B cell (primary cell): ENCODE measurements around the gene SUMO3. TPM values are rescaled to one million over a fixed set of nuclear protein-coding genes. Genes with fewer than 3 reads are reported as not detected.
A peak's percentile ranks its signal among the peaks of the same experiment; 100 is the strongest.

Source experiments
- ATAC-seq: fragments of 200-7000 bp; cut with Tn5 transposase; one replicate; pipeline ENCODE4 v1.10.0; 2021; ENCODE audit warnings: low read depth, mild to moderate bottlenecking, moderate number of reproducible peaks, moderate library complexity
- CTCF ChIA-PET: fragments of 350-600 bp; sonication (Branson Sonifier 250); formaldehyde crosslinking; loops from one replicate; lab custom pipeline; 2021; ENCODE audit warnings: antibody characterized with exemption, inconsistent platforms; lab: Charles Lee
- POLR2A ChIA-PET: fragments of 350-600 bp; sonication (Branson Sonifier 250); formaldehyde crosslinking; loops from one replicate; lab custom pipeline; 2021; ENCODE audit warnings: antibody characterized with exemption; lab: Charles Lee
- DNase-seq: peaks from one replicate; pipeline ENCODE4 v3.0.0; 2013
- H2AFZ ChIP-seq: 2 replicates; pipeline ENCODE4 v1.6.1; 2012; ENCODE audit warnings: mild to moderate bottlenecking, low read depth, low read length; ENCODE audit not compliant: insufficient read depth, poor library complexity, severe bottlenecking
- H3K27ac ChIP-seq, 2 donors: 1 replicate in 1 of 2; 2 replicates in 1 of 2; pipeline ENCODE4 v1.5.1; 2012 to 2013; ENCODE audit warnings: low read length in 2 of 2, mild to moderate bottlenecking in 2 of 2, moderate library complexity in 1 of 2
- H3K27me3 ChIP-seq, 4 experiments: fragments of 200-600 bp in 1 of 4; sonication (generic) in 1 of 4; replicated peaks in 1 of 4; 1 replicate in 2 of 4; 2 replicates in 2 of 4; pipeline versions ENCODE4 v1.6.1 to v1.7.0; 2013 to 2016; ENCODE audit warnings: low read length in 3 of 4, mild to moderate bottlenecking in 2 of 4, mixed read lengths in 1 of 4, moderate library complexity in 1 of 4; ENCODE audit not compliant: insufficient read depth in 4 of 4, control insufficient read depth in 3 of 4; ENCODE audit errors: control extremely low read depth in 1 of 4
- H3K36me3 ChIP-seq, 2 experiments: replicated peaks in 1 of 2; 1 replicate in 1 of 2; 2 replicates in 1 of 2; pipeline versions ENCODE4 v1.6.1 to v1.7.1; 2013; ENCODE audit warnings: low read length in 1 of 2; ENCODE audit not compliant: insufficient read depth in 2 of 2, control insufficient read depth in 1 of 2; ENCODE audit errors: control extremely low read depth in 1 of 2, extremely low read depth in 1 of 2
- H3K4me1 ChIP-seq, 2 donors: fragments of 200-600 bp in 1 of 2; sonication (generic) in 1 of 2; 1 replicate in 1 of 2; 2 replicates in 1 of 2; pipeline versions ENCODE4 v1.5.1 to v1.6.1; 2013 to 2017; ENCODE audit warnings: low read length in 2 of 2; ENCODE audit not compliant: control insufficient read depth in 2 of 2, insufficient read depth in 2 of 2
- H3K4me2 ChIP-seq: replicated peaks from 2 replicates; pipeline ENCODE3; 2012; ENCODE audit warnings: mild to moderate bottlenecking, low read depth, low read length; ENCODE audit not compliant: poor library complexity, severe bottlenecking
- H3K4me3 ChIP-seq, 5 experiments: fragments of 200-600 bp in 1 of 5; sonication (generic) in 1 of 5; 1 replicate in 3 of 5; 2 replicates in 2 of 5; pipeline versions ENCODE4 v1.5.1 to v1.7.0; 2011 to 2016; ENCODE audit warnings: low read length in 4 of 5, mild to moderate bottlenecking in 4 of 5, low read depth in 2 of 5, control low read depth in 1 of 5, moderate library complexity in 1 of 5; ENCODE audit not compliant: insufficient read depth in 1 of 5; ENCODE audit errors: control extremely low read depth in 1 of 5, extremely low read depth in 1 of 5
- H3K79me2 ChIP-seq: fragments of 200-600 bp; sonication (generic); one replicate; pipeline ENCODE4 v1.6.0; 2016; ENCODE audit warnings: low read length; ENCODE audit not compliant: control insufficient read depth, insufficient read depth
- H3K9ac ChIP-seq: fragments of 200-600 bp; sonication (generic); 2 replicates; pipeline ENCODE4 v1.6.1; 2017; ENCODE audit warnings: mild to moderate bottlenecking, low read length, moderate library complexity
- H3K9me3 ChIP-seq, 3 donors: one replicate each; pipeline versions ENCODE4 v1.6.1 to v1.7.1; 2013; ENCODE audit warnings: low read length in 2 of 3; ENCODE audit not compliant: control insufficient read depth in 2 of 3, insufficient read depth in 1 of 3; ENCODE audit errors: control extremely low read depth in 1 of 3
- H4K20me1 ChIP-seq: 2 replicates; pipeline ENCODE4 v1.6.0; 2012; ENCODE audit warnings: mild to moderate bottlenecking, low read length; ENCODE audit not compliant: insufficient read depth, control insufficient read depth, poor library complexity, severe bottlenecking
- H3K27ac Mint-ChIP-seq: one replicate; pipeline ENCODE4 v1.8.0; 2021; ENCODE audit warnings: mixed read lengths
- H3K27me3 Mint-ChIP-seq: one replicate; pipeline ENCODE4 v1.8.0; 2021; ENCODE audit warnings: mixed read lengths
- H3K4me1 Mint-ChIP-seq: one replicate; pipeline ENCODE4 v1.8.0; 2021; ENCODE audit warnings: mixed read lengths
- H3K4me3 Mint-ChIP-seq: one replicate; pipeline ENCODE4 v1.8.0; 2021; ENCODE audit warnings: mixed read lengths
- H3K9me3 Mint-ChIP-seq: one replicate; pipeline ENCODE4 v1.8.0; 2022; ENCODE audit warnings: mixed read lengths; ENCODE audit not compliant: insufficient read depth
- EZH2 ChIP-seq: IDR thresholded peaks from 2 replicates; pipeline ENCODE4 v1.6.1; 2012; ENCODE audit warnings: borderline replicate concordance, low read depth, mild to moderate bottlenecking, moderate library complexity, low read length; ENCODE audit not compliant: insufficient read depth, poor library complexity, severe bottlenecking
- WGBS: methylation state at CpG from one replicate; pipeline ENCODE4 v1.1.5; 2013; ENCODE audit warnings: missing lambda C conversion rate; ENCODE audit not compliant: insufficient coverage; 5-methylcytosine and 5-hydroxymethylcytosine counted together
- intact Hi-C: fragments of 100-400 bp; cut with micrococcal nuclease; formaldehyde crosslinking; loops from one replicate; pipeline ENCODE4 v1.10.0; 2022
- polyA plus RNA-seq: library from polyadenylated mRNA; depleted of rRNA; stranded (reverse); fragments of >200 nt; gene quantifications from 2 replicates; pipeline ENCODE4 v1.2.3, GENCODE V29; 2012
- total RNA-seq, 2 donors: library from RNA; stranded (reverse); fragments of 120-200 nt in 1 of 2; gene quantifications; 1 replicate in 1 of 2; 2 replicates in 1 of 2; pipeline versions ENCODE4 v1.2.3 to v1.2.4, GENCODE V29; 2013 to 2022
- TF ChIP-seq, protein P1 (sequence below): fragments of 200-600 bp; IDR thresholded peaks from one replicate; pipeline ENCODE4 v1.8.0; 2022; ENCODE audit warnings: antibody characterized with exemption, mild to moderate bottlenecking

SUMO3 gene
- total and polyA plus RNA-seq, 2 donors (not counting 1 experiment from before 2014, with no cell fraction given) = 37.6 to 44.8 TPM

DNA sequence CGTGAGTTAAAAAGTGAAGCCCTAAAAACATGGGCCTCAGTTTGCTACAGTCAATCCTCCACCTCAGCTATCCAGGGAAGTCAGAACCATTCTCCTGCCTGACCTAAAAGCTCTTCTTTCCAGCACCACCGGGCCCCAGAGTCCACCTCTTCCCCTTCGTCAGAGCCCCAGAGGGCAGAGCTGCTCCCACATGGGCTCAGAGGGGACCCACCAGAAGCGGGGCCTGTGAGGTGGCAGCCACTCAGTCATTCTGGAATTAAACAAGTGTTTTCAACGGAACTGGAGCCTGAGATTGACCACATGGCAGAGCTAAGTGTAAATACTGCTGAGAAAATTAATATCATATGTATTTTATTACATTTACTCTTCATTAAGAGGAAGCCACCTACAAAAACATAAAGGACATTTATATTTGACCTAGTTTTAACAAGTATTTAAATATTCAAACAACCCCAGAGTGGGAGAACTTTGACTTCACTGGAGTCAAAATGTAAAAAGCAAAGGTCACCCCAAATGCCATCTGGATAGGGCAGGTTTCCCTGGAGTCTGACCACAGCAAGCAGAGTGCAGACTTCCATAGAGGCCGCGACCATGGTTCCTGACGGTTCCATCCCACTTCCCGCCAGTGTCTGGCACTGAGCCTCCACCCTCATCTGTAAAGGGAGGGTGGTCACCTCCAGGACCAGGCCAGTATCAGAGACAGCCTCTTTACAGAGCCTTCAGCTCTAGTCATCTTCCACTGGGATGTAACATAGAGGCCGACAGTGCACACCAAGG, 1.8 kb downstream of the SUMO3 start:
- DNase-seq = no peak
- H3K9me3 Mint-ChIP-seq = no peaks in the 10 kb centered on the region
- no peaks in the 10 kb centered on the region for H3K27me3 Mint-ChIP-seq
- H4K20me1 ChIP-seq = peaks cover 62% of the 10 kb centered on the region
- ATAC-seq = no peak
- H3K27me3 ChIP-seq = no peaks in the 10 kb centered on the region
- TF ChIP-seq, protein P1, sequence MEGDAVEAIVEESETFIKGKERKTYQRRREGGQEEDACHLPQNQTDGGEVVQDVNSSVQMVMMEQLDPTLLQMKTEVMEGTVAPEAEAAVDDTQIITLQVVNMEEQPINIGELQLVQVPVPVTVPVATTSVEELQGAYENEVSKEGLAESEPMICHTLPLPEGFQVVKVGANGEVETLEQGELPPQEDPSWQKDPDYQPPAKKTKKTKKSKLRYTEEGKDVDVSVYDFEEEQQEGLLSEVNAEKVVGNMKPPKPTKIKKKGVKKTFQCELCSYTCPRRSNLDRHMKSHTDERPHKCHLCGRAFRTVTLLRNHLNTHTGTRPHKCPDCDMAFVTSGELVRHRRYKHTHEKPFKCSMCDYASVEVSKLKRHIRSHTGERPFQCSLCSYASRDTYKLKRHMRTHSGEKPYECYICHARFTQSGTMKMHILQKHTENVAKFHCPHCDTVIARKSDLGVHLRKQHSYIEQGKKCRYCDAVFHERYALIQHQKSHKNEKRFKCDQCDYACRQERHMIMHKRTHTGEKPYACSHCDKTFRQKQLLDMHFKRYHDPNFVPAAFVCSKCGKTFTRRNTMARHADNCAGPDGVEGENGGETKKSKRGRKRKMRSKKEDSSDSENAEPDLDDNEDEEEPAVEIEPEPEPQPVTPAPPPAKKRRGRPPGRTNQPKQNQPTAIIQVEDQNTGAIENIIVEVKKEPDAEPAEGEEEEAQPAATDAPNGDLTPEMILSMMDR = no peak
- ChIA-PET POLR2A (no interaction called here), CTCF (interaction anchor here (1.1 kb wide), 1 partner anchor 23 kb away, joined by 3 read pairs; no protein-coding TSS in a partner anchor)
- H3K9me3 ChIP-seq = peaks cover 0 to 5% (median 0%) of the 10 kb centered on the region in 3 donors
- H3K27ac ChIP-seq = no peak overlapping the region
- H3K36me3 ChIP-seq = peaks cover 0 to 4% of the 10 kb centered on the region in 2 experiments
- H3K79me2 ChIP-seq = peaks cover 45% of the 10 kb centered on the region
- peak overlapping the region; percentile 78 for H3K4me3 Mint-ChIP-seq
- H3K4me2 ChIP-seq = no peak overlapping the region
- H3K4me1 Mint-ChIP-seq = peaks cover 10% of the 10 kb centered on the region
- H3K9ac ChIP-seq = no peak overlapping the region
- no peak overlapping the region for H3K4me3 ChIP-seq
- WGBS = 91% methylated on average over 9 of the region's 10 CpGs
- H2AFZ ChIP-seq = no peak overlapping the region
- H3K4me1 ChIP-seq = peaks cover 5 to 16% of the 10 kb centered on the region in 2 donors
- intact Hi-C loops = loop anchor here (2.0 to 10.0 kb wide), 4 partner anchors 116 to 1841 kb away; partner anchors contain the start of genes ADARB1, CFAP410 and PKNOX1
- peak overlapping the region; percentile 74 for H3K27ac Mint-ChIP-seq

DNA sequence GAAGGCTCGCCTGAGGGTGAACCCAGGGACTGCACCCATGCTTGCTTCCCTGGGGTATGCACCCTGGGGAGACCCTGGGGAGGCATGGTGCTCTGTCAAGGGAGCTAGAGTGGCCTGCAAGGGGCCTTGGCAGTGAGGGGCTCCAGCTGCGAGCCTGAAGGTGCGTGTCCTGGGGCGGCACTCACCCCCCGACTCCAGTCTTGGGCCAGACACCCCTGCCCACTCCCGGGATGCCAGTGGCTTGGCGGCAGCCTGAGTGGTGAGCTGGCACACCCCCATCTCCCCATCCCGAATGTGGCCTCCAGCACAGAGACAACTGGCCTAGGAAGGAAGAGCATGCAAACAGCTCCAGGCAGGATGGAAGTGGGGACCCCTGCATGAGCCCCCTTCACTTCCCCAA, 2.6 kb downstream of the SUMO3 start:
- WGBS = 97% methylated on average over 7 of the region's 8 CpGs
- no peak for DNase-seq
- Histone ChIP-seq H2AFZ (no peak overlapping the region), H4K20me1 (peaks cover 70% of the 10 kb centered on the region), H3K79me2 (peaks cover 54% of the 10 kb centered on the region), H3K27ac (no peak overlapping the region), H3K4me1 (peaks cover 5 to 16% of the 10 kb centered on the region in 2 donors), H3K4me2 (no peak overlapping the region), H3K9me3 (peaks cover 0 to 3% (median 0%) of the 10 kb centered on the region in 3 donors), H3K36me3 (peaks cover 0 to 8% of the 10 kb centered on the region in 2 experiments), H3K4me3 (no peak overlapping the region), H3K9ac (no peak overlapping the region), H3K27me3 (no peaks in the 10 kb centered on the region)
- POLR2A ChIA-PET = no interaction called here
- intact Hi-C loops = loop anchor here (5.0 to 10.0 kb wide), 3 partner anchors 117 to 1840 kb away; partner anchors contain the start of genes ADARB1 and PKNOX1
- no peaks in the 10 kb centered on the region for H3K27me3 Mint-ChIP-seq
- TF ChIP-seq EZH2 = no peak
- TF ChIP-seq, protein P1 = no peak
- peaks cover 12% of the 10 kb centered on the region for H3K4me1 Mint-ChIP-seq
- ATAC-seq = no peak
- no peak overlapping the region for H3K4me3 Mint-ChIP-seq
- CTCF ChIA-PET = interaction anchor here (1.1 to 1.3 kb wide), 3 partner anchors 10 to 60 kb away, joined by 3 to 4 read pairs (median 3); no protein-coding TSS in a partner anchor
- no peak overlapping the region for H3K27ac Mint-ChIP-seq
- no peaks in the 10 kb centered on the region for H3K9me3 Mint-ChIP-seq
